Hippocampal formation (tissue), 2 donors: ENCODE results near the gene TOM1L1.

Experiments used
- DNase-seq, 2 donors: peaks; one replicate each; lab custom pipeline; 2025; lab: John Stamatoyannopoulos, UW

TOM1L1 gene

GRCh38 chr17:54947396-54947795 lies 46.7 kb downstream of the TOM1L1 start:
- DNase-seq, result no peak

DNA sequence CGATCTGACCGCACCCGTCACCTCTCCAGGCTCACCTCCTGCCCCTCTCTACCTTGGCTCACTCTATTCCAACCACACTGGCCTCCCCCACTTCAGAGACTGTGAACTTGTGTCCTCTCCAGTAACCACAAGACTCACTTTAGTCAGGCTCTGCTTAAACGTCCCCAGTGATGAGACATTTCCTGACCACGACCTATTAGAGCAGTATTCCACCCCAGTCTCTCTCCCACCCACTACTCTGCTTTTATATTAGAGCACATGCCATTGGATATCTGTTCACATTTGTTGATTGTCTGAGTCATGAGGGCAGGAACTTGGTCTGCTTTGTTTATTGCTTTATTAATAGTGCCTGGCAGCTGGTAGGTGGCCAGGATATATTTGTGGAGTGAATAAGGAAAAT lies 47.7 kb downstream of the TOM1L1 start:
- DNase-seq, result no peak

DNA sequence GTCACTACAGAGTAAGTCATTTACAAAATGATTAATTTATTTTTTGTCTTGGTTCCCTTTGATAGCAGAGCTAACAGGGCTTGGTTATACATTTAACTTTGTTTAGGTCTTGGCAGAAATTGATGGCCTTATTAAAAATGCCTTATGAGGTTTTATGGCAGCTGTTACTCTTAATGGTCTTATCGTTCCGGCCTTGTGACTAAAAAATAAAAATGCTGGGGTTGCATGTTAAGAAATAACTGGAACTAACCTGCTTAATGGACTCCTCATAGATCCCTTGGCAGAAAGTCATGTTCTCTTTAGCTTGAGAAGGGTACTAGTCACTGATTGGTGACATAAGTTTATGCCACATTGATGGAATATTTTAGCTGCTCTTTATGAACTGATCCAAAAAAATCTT lies 49.5 kb downstream of the TOM1L1 start:
- DNase-seq, result no peak

DNA sequence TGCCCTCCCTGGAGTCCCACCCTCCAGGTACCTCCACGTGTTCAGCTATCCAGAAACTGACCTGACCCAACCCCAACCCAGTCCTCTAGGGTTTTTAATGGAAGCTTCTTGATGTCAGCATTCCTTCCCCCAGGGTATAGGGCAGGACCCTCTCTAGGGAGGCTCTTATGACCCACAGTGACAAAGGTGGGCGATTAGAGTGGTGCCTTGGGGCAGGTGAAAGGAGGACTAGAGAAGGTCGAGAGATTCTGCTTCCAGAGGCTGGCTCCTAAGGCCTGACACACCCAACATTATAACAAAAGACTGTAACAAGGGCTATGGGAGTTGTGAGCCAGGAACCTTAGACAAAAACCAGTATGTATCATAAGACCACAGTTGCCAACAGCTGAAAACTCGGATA lies 50.6 kb downstream of the TOM1L1 start:
- no peak for DNase-seq

GRCh38 chr17:54956791-54957190 lies 56.1 kb downstream of the TOM1L1 start:
- DNase-seq, result no peak

- peak in 1 of 2 donors; percentile 25 for DNase-seq
Observed at GRCh38 chr17:54967621-54968261, 67.1 kb downstream of the TOM1L1 start.

GRCh38 chr17:54968262-54968987 lies 67.8 kb downstream of the TOM1L1 start, which contains the start of the genes COX11 and STXBP4:
Gene COX11, minus strand, starts transcription at chr17:54968654. Its CDS starts 8 bp downstream, at chr17:54968646.
Gene STXBP4, plus strand, starts transcription at chr17:54968765. Its CDS starts 17,455 bp downstream, at chr17:54986220.
- peak; percentile 85 to 93 for DNase-seq

DNA sequence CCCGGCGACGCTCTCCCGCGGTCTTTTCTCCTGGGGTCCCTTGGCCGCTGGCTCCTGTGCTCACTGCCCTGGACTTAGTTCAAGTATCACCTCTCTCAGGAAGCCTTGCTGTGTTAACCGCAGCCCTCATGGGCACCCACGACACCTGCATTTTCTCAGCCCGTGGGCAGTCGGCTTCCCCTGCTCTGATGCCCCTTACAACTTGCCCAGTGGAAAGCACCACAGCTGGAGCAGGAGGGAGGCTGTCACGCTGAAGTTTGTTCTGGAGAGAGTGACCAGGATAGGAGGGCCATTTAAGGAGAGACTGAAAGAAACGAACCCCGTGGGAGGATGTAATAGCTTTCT lies 68.3 kb downstream of the TOM1L1 start:
- DNase-seq, result no peak

DNA sequence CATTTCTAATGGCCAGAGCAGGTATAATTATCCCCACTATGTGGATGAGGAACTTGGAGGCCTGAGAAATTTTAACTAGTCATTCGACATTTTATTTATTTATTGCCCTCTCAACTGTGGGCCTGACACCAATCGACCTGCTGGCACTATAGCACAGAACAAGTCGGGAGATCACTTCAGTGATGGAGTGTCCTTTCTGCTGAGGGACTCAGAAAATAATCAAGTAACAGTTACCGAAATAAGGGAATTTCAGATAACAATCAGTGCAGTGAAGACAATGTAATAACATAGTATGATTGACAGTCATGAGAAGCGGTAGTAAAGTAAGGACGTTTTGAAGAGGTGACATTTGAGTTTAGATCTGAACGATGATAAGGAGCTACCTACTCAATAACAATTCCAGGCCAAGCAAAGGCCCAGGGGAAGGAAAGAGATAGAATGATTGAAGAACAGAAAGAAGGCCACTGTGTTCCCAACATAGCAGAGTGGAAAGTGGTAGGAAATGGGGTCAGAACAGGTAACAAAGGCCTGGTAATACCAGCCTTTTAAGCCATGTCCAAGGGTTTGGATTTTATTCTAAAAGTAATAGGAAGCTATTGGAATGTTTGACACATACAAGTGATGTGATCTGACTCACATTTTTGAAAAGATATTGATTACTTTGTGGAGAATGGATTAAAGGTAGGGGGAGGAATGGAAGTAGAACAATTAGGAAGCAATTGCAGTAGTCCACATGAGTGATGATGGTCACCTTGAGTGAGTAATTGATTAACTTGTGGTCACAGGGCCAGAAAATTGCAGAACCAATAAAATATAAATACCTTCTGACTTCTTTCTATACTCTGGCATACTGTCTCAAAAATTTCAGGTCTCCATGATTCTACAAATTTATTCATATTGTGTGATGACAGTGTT lies 69.3 kb downstream of the TOM1L1 start:
- no peak for DNase-seq

DNA sequence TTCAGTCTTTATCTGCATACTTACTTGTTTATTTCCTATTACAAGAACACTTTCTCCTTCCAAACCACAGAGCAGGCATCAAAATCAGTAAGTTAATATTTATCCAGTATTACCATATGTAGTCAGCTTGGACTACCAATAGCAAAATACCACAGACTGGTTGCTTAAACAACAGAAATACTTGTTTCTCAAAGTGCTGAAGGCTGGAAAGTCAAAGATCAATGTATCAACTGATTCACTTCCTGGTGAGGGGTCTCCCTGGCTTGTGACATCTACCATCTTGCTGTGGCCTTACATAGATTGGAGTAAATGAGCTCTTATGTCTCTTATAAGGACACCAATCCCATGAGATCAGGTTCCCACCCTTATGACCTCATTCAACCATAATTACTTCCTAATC lies 70.5 kb downstream of the TOM1L1 start:
- DNase-seq, result no peak

GRCh38 chr17:54971901-54972300 lies 71.2 kb downstream of the TOM1L1 start:
- DNase-seq, result no peak

DNA sequence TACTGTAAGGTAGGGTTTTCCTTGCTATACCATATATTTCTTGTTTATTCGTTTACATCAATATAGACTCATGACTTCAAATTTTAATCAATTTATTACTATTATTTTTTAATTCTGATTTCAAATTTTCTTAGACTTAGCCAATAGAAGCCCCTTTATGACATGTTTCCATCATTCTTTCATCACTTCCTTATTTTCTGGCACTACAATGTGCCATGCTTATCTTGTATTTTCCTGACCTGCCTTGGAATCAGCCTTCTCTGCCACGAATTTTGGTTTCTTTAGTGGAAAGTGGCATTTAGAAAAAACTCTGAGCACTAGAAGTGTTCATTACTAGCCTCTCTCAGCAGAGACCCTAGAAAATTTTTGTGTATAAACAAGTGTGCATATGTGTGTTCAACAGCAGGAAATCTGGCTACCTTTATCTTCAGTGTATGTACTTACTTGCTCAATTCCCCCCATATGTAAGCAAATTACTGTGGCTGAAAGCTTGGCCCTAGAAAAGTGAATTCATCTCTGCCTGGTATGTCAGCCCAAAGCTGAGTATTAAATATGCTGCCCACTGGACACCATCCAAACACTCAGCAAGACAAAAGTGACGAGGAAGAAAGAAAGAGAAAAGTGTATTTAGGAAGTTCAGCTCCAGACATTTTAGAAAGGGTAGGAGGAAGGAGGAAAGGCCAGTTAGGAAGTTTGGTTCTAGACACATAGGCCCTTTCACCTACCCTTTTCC lies 71.9 kb downstream of the TOM1L1 start:
- no peak for DNase-seq

DNA sequence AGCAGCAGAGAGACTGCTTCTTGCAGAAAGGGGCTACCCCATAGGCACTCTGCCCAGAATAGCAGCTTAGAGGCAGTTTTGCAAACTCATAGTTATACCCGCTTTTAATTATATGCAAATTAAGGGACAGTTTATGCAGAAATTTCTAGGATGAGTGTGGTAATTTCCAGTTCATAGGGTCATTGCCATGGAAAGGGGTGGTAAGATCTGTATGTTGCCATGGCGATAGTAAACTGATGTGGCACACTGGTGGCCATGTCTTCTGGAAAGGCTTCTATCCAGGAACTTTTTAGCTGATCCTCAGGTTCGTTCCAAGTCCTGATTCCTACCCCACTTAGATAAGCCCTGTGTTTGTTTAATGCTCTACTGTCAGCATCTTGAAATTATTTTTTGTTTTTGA lies 74.1 kb downstream of the TOM1L1 start:
- no peak for DNase-seq

- DNase-seq, result no peak
Observed at GRCh38 chr17:54976316-54976715, 75.7 kb downstream of the TOM1L1 start.

- no peak for DNase-seq
Observed at GRCh38 chr17:54977744-54978143, 77.1 kb downstream of the TOM1L1 start.

- no peak for DNase-seq
Observed at GRCh38 chr17:54979657-54980056, 79.0 kb downstream of the TOM1L1 start.

GRCh38 chr17:54980375-54980774 lies 79.7 kb downstream of the TOM1L1 start:
- DNase-seq, result no peak

DNA sequence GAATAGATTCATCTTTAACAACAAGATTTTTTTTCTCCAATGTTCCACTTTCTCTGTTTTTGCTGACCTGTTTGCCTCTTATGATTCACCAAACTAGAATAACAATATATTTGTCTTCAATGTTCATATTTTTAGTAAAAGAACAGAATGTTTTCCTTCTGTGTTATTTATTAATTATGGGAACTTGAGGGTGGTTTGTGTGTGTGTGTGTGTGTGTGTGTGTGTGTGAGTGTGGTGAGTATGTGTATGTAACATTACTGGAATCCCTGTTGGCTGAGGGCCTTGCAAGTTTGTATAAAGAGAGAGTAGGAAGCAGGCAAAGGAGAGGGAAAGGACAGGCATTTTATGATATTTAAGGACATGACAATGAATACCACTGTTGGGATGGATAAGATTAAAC lies 81.7 kb downstream of the TOM1L1 start:
- no peak for DNase-seq

GRCh38 chr17:54983260-54983659 lies 82.6 kb downstream of the TOM1L1 start:
- no peak for DNase-seq

DNA sequence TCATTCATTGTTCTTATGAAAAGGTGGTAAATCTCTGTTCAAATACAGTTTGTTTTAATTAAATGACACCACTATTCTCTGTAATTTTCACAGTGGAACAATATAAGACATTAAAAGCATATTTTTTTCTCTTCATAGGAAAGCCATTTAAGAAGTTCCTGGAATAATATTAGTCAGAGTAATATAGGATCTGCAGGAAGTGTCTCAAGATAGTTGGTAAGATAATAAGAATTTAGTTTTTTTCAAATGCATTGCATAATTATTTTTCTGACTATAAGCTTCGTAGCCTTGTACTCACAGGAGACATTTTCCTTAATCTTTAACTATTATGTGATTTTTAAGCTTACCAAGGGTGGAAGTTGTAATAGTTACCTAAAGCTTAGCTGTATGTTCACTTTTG lies 84.8 kb downstream of the TOM1L1 start:
- no peak for DNase-seq

- no peak for DNase-seq
Observed at GRCh38 chr17:54990118-54990517, 89.5 kb downstream of the TOM1L1 start.

DNA sequence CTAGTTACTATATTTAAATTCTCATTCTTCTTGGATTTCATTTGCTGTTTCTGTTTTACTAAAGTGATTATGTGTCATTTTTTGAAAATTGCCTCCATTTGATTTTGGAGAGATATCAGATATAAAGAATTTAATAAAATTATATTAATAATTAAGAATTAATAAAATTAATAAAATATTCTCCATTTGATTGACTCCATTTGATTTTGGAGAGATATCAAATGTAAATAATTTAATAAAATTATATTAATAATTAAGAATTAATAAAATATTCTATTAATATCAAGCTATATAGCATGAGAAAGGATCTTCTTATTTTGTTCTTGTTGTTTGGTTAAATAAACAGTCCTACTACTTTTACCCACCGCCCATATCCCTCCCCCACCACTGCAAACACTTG lies 90.9 kb downstream of the TOM1L1 start:
- no peak for DNase-seq
